ENCODE data around the gene ATE1.

DNA sequence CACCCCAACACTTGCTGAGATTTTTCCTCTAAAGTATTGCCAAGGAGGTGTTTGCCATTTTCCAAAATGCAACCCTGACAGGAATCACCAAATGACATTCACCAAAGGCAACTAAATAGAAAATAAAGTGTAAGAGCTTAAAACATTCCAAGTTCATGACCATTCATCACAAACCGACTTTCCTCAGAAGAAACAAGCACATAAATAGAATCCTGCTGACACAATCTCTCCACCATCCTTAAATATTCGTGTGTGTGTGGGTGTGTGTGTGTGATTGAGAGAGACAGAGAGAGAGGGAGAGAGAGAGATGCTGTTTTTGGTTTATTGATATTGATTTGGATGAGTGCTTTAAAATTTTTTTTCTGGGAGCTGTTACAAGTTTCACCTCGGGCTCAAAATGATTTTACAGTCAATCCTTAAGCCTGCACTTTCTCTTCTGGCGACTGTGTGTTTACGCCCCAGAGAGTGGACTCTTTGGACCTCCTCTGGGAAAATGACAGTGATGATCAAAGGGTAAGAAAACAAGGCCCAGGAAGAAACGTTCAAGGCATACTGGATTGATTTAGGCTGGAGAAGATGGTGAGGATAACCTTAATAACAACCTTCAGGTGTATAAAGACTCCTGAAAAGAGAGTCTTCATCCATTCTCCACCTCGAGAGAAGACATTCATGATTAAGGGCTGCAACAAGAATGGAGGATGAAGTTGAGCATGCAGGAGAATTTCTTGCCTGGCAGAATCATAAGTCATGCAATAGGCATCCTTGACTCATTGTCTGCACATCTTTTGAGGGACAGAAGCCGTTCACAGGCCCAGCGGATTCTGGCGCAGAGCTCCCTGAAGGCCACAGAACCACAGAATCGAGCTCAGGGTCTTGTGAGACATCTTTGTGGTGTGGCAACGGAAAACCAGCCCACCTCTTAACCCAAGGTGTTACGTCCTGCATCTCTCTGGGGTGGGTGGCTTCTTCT is 225.2 kb downstream of the ATE1 start:
- TF ChIP-seq POLR2AphosphoS5 (IDR thresholded peaks at IDR 0.05) (no peak), POLR2A (IDR thresholded peaks at IDR 0.05) (no peak)
- TF ChIP-seq, protein P1, sequence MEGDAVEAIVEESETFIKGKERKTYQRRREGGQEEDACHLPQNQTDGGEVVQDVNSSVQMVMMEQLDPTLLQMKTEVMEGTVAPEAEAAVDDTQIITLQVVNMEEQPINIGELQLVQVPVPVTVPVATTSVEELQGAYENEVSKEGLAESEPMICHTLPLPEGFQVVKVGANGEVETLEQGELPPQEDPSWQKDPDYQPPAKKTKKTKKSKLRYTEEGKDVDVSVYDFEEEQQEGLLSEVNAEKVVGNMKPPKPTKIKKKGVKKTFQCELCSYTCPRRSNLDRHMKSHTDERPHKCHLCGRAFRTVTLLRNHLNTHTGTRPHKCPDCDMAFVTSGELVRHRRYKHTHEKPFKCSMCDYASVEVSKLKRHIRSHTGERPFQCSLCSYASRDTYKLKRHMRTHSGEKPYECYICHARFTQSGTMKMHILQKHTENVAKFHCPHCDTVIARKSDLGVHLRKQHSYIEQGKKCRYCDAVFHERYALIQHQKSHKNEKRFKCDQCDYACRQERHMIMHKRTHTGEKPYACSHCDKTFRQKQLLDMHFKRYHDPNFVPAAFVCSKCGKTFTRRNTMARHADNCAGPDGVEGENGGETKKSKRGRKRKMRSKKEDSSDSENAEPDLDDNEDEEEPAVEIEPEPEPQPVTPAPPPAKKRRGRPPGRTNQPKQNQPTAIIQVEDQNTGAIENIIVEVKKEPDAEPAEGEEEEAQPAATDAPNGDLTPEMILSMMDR (IDR thresholded peaks at IDR 0.05) = no peak

Data from breast epithelium (tissue), 3 donors.